ENCODE data around the gene HPCAL4.

GRCh38 chr1:39638965-39639304 is 52.3 kb downstream of the HPCAL4 start:
- TF ChIP-seq CTCF (IDR thresholded peaks at IDR 0.05) (no peak), POLR2AphosphoS5 (IDR thresholded peaks at IDR 0.05) (no peak)

All from gastroesophageal sphincter (tissue), 3 donors.